HEK293T (cell line): ENCODE measurements around the gene NDNF.

ENCODE experiments used
- BHLHE40 ChIP-seq: fragments of 450-650 bp; IDR thresholded peaks from 2 replicates; pipeline ENCODE4 v1.6.1; 2016; ENCODE audit warnings: mild to moderate bottlenecking, moderate library complexity, borderline replicate concordance
- ZNF384 ChIP-seq: fragments of 450-650 bp; IDR thresholded peaks from 2 replicates; pipeline ENCODE4 v1.6.1; 2016

DNA sequence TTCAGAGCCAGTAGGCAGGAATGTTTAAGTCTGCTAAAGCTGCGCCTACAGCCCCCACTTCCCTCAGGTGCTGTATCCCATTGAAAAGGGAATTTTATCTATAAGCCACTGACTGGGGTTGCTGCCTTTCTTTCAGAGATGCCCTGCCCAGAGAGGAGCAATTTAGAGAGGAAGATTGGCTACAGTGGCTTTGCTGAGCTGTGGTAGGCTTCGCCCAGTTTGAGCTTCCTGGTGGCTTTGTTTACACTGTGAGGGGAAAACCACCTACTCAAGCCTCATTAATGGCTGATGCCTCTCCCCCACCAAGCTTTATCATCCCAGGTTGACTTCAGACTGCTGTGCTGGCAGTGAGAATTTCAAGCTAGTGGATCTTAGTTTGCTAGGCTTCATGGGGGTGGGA lies 82.1 kb downstream of the NDNF start:
- TF ChIP-seq ZNF384 (no peak), BHLHE40 (no peak)
